Transverse colon (tissue), 4 donors: ENCODE measurements around the gene SMIM20. TPM values are rescaled to one million over a fixed set of nuclear protein-coding genes. Genes with fewer than 3 reads are reported as not detected.

Source experiments
- DNase-seq: peaks from one replicate; pipeline ENCODE4 v3.0.0-alpha.2; 2019
- H3K27ac ChIP-seq, 4 donors: fragments of 200-600 bp; sonication (generic); 2 replicates each; pipeline ENCODE4 v1.5.1; 2016 to 2018; ENCODE audit warnings: inconsistent platforms in 4 of 4
- H3K27me3 ChIP-seq: fragments of 200-600 bp; sonication (generic); 2 replicates; pipeline ENCODE4 v1.5.1; 2017; ENCODE audit warnings: inconsistent platforms
- H3K36me3 ChIP-seq, 4 donors: fragments of 200-600 bp; sonication (generic); 2 replicates each; pipeline ENCODE4 v1.5.1; 2017 to 2019; ENCODE audit warnings: inconsistent platforms in 4 of 4
- H3K4me1 ChIP-seq, 4 donors: fragments of 200-600 bp; sonication (generic); 2 replicates each; pipeline ENCODE4 v1.5.1; 2017 to 2020; ENCODE audit warnings: inconsistent platforms in 4 of 4
- H3K4me3 ChIP-seq, 4 donors: fragments of 200-600 bp; sonication (generic); 1 replicate in 1 of 4; 2 replicates in 3 of 4; pipeline versions ENCODE4 v1.5.1 to v1.6.1; 2017 to 2019; ENCODE audit warnings: inconsistent platforms in 4 of 4
- H3K9me3 ChIP-seq, 2 donors: fragments of 200-600 bp; sonication (generic); 2 replicates each; pipeline ENCODE4 v1.5.1; 2017 to 2019; ENCODE audit warnings: inconsistent platforms in 2 of 2
- CTCF ChIP-seq, 5 experiments: fragments of 200-600 bp in 3 of 5; fragments of 450-650 bp in 2 of 5; sonication (generic) in 3 of 5; IDR thresholded peaks; 1 replicate in 2 of 5; 2 replicates in 3 of 5; pipeline ENCODE4 v1.5.1; 2016 to 2017; ENCODE audit warnings: antibody characterized with exemption in 5 of 5, inconsistent platforms in 3 of 5, mild to moderate bottlenecking in 2 of 5, moderate library complexity in 1 of 5
- EP300 ChIP-seq: sonication (generic); formaldehyde crosslinking; IDR thresholded peaks from one replicate; pipeline ENCODE4 v1.6.1; 2017; ENCODE audit warnings: antibody characterized with exemption, low read depth
- POLR2A ChIP-seq: fragments of 450-650 bp; IDR thresholded peaks from one replicate; pipeline ENCODE4 v1.6.1; 2016; ENCODE audit warnings: antibody characterized with exemption, mild to moderate bottlenecking, moderate library complexity
- POLR2AphosphoS5 ChIP-seq, 3 donors: sonication (generic); formaldehyde crosslinking; IDR thresholded peaks; one replicate each; pipeline ENCODE4 v1.6.1; 2016; ENCODE audit warnings: antibody characterized with exemption in 3 of 3
- WGBS, 2 donors: methylation state at CpG; one replicate each; pipeline ENCODE4 v1.1.5; 2018; ENCODE audit warnings: low coverage in 1 of 2; 5-methylcytosine and 5-hydroxymethylcytosine counted together
- in situ Hi-C, 4 donors: fragments of 200-750 bp; cut with MboI; loops; one replicate each; pipeline versions ENCODE4 v1.15.0 to v1.15.1; 2017; ENCODE audit warnings: low sequenced_read_pairs in 3 of 4, low pct_ligation_motif_present in 1 of 4, low pct_unique_long_range_greater_than_20kb in 1 of 4
- intact Hi-C: fragments of 100-400 bp; cut with DNase I; formaldehyde crosslinking; loops from one replicate; pipeline ENCODE4 v1.15.1; 2023; ENCODE audit warnings: low total_unique reads
- total RNA-seq, 4 donors: library from RNA; depleted of rRNA; stranded (reverse); fragments of >200 nt; gene quantifications; one replicate each; pipeline ENCODE4 v1.1.0, GENCODE V29; 2016

The SMIM20 gene
- total RNA-seq, 4 donors from 2014 or later, result 1.8 to 46.8 (median 16.4) TPM

- intact Hi-C loops, result no loop called here
- no peak for DNase-seq
- TF ChIP-seq EP300 (no peak), POLR2A (no peak), CTCF (IDR thresholded peaks at IDR 0.05) (no peak), POLR2AphosphoS5 (IDR thresholded peaks at IDR 0.05) (no peak)
- H3K27ac ChIP-seq, result no peak overlapping the region
- no peak overlapping the region for H3K4me3 ChIP-seq
- no peaks in the 10 kb centered on the region for H3K27me3 ChIP-seq
- peaks cover 0 to 3% (median 0%) of the 10 kb centered on the region in 4 donors for H3K4me1 ChIP-seq
- in situ Hi-C loops, result no loop called here
- H3K9me3 ChIP-seq, result no peaks in the 10 kb centered on the region
- WGBS, 2 donors, result 98% methylated on average over 2 of the region's 2 CpGs; no CpG with 5 or more reads in 1 of the 2 donors
- H3K36me3 ChIP-seq, result no peaks in the 10 kb centered on the region
Observed at GRCh38 chr4:25936696-25937095, 22.7 kb downstream of the SMIM20 start.

DNA sequence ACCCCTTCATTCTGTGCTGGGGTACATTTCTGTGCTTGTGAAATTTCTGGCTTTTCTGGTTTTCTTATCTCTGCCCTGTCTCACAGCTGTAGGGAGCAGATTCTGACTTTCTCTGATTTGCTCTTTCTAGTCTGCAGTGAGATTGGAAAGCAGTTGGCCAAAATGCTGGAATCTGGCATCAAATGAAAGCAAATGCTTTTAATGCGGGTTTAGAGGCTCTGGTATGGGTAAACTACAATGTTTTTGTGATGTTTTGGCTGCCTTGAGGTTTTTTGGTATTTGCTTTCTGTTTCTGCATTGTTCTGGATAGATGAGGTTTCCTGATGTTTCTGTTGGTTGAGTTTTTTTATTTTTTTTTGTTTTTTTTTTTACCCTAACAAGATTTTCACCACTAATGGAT lies 23.8 kb downstream of the SMIM20 start:
- intact Hi-C loops, result no loop called here
- 56% methylated on average over 1 of the region's 1 CpG; no CpG with 5 or more reads in 1 of the 2 donors for WGBS, 2 donors

GRCh38 chr4:25938366-25938765 lies 24.3 kb downstream of the SMIM20 start:
- H3K27ac ChIP-seq, result no peak overlapping the region
- 64 to 67% methylated on average over 5 to 6 of the region's 6 CpGs for WGBS, 2 donors
- peaks cover 0 to 3% (median 0%) of the 10 kb centered on the region in 4 donors for H3K4me1 ChIP-seq
- no peak for DNase-seq
- no peaks in the 10 kb centered on the region for H3K9me3 ChIP-seq
- no peak overlapping the region for H3K4me3 ChIP-seq
- in situ Hi-C loops, result no loop called here
- no peaks in the 10 kb centered on the region for H3K27me3 ChIP-seq
- intact Hi-C loops, result no loop called here
- no peaks in the 10 kb centered on the region for H3K36me3 ChIP-seq
- TF ChIP-seq EP300 (no peak), CTCF (IDR thresholded peaks at IDR 0.05) (no peak), POLR2A (no peak), POLR2AphosphoS5 (IDR thresholded peaks at IDR 0.05) (no peak)

More for the DNA sequence above, 23.8 kb downstream of the SMIM20 start:
- Histone ChIP-seq H3K9me3 (no peaks in the 10 kb centered on the region), H3K36me3 (no peaks in the 10 kb centered on the region), H3K4me3 (no peak overlapping the region), H3K4me1 (peaks cover 0 to 3% (median 0%) of the 10 kb centered on the region in 4 donors), H3K27ac (no peak overlapping the region), H3K27me3 (no peaks in the 10 kb centered on the region)
- DNase-seq, result no peak
- TF ChIP-seq POLR2A (no peak), EP300 (no peak), POLR2AphosphoS5 (IDR thresholded peaks at IDR 0.05) (no peak), CTCF (IDR thresholded peaks at IDR 0.05) (no peak)
- in situ Hi-C loops, result no loop called here

DNA sequence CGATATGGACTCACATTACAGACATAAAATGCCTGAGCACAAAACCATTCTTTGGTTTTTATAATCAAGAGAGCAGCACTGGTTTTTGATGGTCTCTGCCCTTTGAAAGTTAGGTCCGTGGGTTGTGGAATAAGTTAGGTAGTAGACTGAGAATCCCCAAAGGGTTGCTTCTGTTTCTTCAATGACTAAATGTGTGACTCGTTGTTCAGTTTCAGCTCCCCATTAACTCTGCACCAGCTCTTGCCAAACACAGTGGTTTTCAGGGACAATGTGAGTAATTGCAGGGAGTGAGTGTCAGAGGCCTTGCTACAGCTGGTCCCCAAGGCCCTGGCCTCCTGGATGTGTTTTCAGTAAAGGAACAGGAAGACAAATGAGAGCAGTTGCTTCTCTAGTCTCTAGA lies 24.8 kb downstream of the SMIM20 start:
- no peak for DNase-seq
- in situ Hi-C loops, result no loop called here
- intact Hi-C loops, result no loop called here
- no peak overlapping the region for H3K4me3 ChIP-seq
- WGBS, 2 donors, result 63 to 70% methylated on average over 3 of the region's 3 CpGs
- H3K27ac ChIP-seq, result no peak overlapping the region
- no peaks in the 10 kb centered on the region for H3K36me3 ChIP-seq
- no peak for TF ChIP-seq POLR2A
- TF ChIP-seq CTCF (IDR thresholded peaks at IDR 0.05), result no peak
- no peak for TF ChIP-seq EP300
- no peak for TF ChIP-seq POLR2AphosphoS5 (IDR thresholded peaks at IDR 0.05)
- H3K4me1 ChIP-seq, result peaks cover 0 to 3% (median 0%) of the 10 kb centered on the region in 4 donors
- no peaks in the 10 kb centered on the region for H3K27me3 ChIP-seq
- no peaks in the 10 kb centered on the region for H3K9me3 ChIP-seq
